ENCODE data around the gene PLS1. TPM values are rescaled to one million over a fixed set of nuclear protein-coding genes. Genes with fewer than 3 reads are reported as not detected.
A peak's percentile ranks its signal among the peaks of the same experiment; 100 is the strongest.

Gene PLS1
- total RNA-seq, 1 donor from 2014 or later: 30.5 TPM

DNA sequence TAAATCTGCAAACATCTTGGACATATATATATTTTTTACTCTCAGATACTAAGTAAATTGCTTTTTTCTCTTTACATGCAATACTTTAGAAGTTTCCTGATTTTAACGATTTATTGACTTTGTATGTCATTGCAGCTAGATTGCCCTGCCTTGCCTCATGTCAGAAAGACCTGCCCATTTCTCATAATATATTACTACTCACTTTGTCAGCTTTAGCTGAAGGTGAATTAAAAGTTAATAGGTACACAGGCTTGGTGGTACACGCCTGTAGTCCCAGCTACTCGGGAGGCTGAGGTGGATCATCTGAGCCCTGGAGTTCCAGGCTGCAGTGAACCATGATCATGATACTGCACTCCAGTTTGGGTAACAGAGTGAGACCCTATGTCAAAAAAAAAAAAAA, 52.8 kb downstream of the PLS1 start:
- TF ChIP-seq, protein P1, sequence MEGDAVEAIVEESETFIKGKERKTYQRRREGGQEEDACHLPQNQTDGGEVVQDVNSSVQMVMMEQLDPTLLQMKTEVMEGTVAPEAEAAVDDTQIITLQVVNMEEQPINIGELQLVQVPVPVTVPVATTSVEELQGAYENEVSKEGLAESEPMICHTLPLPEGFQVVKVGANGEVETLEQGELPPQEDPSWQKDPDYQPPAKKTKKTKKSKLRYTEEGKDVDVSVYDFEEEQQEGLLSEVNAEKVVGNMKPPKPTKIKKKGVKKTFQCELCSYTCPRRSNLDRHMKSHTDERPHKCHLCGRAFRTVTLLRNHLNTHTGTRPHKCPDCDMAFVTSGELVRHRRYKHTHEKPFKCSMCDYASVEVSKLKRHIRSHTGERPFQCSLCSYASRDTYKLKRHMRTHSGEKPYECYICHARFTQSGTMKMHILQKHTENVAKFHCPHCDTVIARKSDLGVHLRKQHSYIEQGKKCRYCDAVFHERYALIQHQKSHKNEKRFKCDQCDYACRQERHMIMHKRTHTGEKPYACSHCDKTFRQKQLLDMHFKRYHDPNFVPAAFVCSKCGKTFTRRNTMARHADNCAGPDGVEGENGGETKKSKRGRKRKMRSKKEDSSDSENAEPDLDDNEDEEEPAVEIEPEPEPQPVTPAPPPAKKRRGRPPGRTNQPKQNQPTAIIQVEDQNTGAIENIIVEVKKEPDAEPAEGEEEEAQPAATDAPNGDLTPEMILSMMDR (conservative IDR thresholded peaks at IDR 0.05; ENCODE audit: low read depth, low read length): no peak
- DNase-seq (ENCODE audit: low read depth): no peak
- H3K4me3 ChIP-seq (ENCODE audit: low read depth, low read length): no peak overlapping the region

DNA sequence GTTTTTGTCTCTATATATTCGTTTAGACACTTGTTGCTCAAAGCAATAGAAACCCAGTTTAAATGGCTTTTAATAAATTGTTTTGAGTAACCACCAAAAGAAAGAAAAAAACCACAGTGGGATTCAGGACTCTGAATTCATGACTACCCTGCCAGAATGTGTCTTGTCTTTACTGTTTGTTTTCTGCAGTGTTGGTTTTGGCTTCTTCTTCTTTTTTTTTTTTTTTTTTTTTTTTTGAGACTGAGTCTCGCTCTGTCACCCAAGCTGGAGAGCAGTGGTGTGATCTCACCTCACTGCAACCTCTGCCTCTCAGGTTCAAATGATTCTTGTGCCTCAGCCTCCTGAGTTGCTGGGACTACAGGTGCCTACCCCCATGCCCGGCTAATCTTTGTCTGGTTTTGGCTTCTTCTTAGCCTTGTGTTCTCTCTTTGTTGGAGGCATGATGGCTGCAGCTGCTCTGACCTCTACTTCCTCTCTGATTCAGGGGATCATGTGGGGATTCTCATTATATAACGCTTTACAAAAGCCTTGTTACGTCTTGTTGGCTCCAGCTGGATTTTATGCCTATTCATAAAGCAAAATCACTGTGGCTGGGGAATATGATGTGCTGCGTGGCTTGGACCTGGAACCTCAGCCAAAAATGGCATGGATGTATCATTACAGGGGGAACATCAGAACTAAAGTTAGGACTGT, 54.0 kb downstream of the PLS1 start:
- TF ChIP-seq, protein P1 (conservative IDR thresholded peaks at IDR 0.05; ENCODE audit: low read depth, low read length): no peak
- no peak for DNase-seq (ENCODE audit: low read depth)
- H3K4me3 ChIP-seq (ENCODE audit: low read depth, low read length): no peak overlapping the region

DNA sequence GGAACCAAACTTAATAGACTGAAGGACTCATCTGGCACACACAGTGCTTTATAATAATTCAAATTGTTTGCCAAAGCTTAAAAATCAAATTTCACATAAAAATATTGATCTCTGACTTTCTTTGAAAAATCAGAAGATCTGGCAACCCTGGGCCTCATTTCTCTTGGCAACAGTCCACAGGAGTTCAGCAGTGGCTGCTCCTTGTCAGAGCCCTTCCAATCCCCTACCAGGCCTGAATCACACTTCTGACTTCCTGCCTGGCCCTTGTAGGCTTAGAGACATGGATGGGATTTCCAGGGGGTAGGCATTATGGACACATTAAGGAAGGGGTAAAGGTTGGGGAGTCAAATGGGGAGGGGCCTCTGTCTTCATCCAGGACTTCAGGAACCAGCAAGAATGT, 55.5 kb downstream of the PLS1 start:
- DNase-seq (ENCODE audit: low read depth): no peak
- TF ChIP-seq, protein P1 (conservative IDR thresholded peaks at IDR 0.05; ENCODE audit: low read depth, low read length): no peak
- H3K4me3 ChIP-seq (ENCODE audit: low read depth, low read length): no peak overlapping the region

DNA sequence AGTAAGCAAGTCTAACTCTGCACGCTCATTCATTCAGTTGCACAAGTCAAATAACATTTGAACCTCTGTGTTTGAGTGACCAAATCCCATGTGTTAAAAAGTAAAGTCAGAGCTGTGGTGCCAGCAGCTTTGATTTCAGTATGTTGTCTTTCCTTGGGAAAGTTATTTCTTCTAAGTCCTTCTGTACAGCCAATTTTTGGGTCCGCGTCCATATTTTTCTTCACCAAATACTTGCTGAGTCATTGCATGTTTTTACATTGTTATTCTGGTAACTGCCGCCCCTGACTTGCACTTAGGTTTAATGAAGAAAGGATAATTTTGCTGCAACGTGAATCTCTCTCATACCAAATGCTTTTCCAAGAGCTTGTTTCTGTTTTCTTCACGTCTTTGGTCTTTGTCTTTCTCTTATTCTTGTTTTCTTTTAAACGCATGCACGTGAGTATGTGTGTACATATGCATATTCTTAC, 56.7 kb downstream of the PLS1 start:
- TF ChIP-seq, protein P1 (conservative IDR thresholded peaks at IDR 0.05; ENCODE audit: low read depth, low read length): no peak
- no peak for DNase-seq (ENCODE audit: low read depth)
- no peak overlapping the region for H3K4me3 ChIP-seq (ENCODE audit: low read depth, low read length)

DNA sequence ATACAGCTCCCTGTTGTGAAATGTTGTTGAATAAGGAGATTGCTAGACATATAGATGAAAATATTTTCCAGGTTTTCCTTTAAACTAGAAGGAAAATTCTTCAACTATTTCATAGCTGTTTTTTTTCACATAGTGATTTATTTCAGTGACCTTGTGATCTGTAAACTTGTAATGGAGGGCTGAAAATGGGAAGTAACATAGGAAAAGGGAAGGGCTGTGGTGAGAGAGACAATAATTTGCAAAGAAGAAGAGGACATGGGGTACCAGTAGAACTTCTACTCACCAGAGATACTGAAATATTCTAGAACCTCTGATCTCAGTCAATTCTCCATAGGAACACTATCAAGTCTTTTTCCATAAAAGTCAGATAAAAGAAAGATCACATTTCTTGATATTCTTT, 60.4 kb downstream of the PLS1 start:
- TF ChIP-seq, protein P1 (conservative IDR thresholded peaks at IDR 0.05; ENCODE audit: low read depth, low read length): no peak
- DNase-seq (ENCODE audit: low read depth): no peak

DNA sequence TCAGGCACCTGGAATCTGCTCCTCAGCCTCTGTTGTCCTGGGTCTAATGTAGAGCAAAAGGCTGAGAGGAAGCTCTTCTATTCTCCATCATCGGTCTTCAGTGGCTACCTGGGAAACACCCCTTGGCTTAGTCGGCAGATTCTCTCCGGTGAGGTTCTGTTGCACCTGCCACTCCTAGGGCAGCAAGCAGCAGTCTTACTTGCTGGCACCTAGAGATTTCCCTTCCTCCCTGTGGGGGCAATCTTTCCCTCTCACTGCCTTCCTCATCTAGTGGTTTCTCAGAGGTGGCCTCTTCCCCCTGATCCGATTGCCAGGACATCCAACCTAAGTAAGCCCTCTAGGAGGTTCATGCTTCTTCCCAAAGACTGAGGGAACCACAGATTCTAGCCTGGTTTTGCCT, 60.8 kb downstream of the PLS1 start:
- TF ChIP-seq, protein P1 (conservative IDR thresholded peaks at IDR 0.05; ENCODE audit: low read depth, low read length): no peak
- DNase-seq (ENCODE audit: low read depth): no peak
- no peak overlapping the region for H3K4me3 ChIP-seq (ENCODE audit: low read depth, low read length)

More for the DNA sequence above, 60.4 kb downstream of the PLS1 start:
- H3K4me3 ChIP-seq (ENCODE audit: low read depth, low read length): no peak overlapping the region

DNA sequence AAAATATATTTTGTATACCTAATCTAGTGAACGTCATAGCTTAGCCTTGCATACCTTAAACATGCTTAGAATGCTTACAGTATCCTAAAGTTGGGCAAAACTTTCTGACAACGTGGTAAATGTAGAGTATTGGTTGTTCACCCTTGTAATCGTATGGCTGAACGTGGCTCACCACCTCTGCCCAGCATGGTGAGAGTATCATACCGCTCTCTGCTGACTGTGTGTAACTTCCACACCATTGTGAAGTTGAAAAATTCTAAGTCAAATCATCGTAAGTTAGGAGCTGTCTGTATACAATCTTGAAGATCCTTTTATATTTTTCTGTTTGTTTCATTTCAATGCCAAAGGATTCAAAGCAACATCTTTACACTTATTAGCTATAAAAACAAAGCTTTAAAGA, 64.2 kb downstream of the PLS1 start:
- no peak for DNase-seq (ENCODE audit: low read depth)
- TF ChIP-seq, protein P1 (conservative IDR thresholded peaks at IDR 0.05; ENCODE audit: low read depth, low read length): peak; percentile 22
- no peak overlapping the region for H3K4me3 ChIP-seq (ENCODE audit: low read depth, low read length)

Measured in epithelial cell of proximal tubule (primary cell).